HG03097 (cell line): ENCODE results near the gene KCNK3.

Source experiments
- ATAC-seq: cut with Tn5 transposase; IDR thresholded peaks from one replicate; pipeline ENCODE4 v1.9.1; 2021; ENCODE audit not compliant: unreplicated experiment, low FRiP score

The KCNK3 gene

GRCh38 chr2:26709323-26710110 is 17.0 kb downstream of the KCNK3 start:
- ATAC-seq = no peak

DNA sequence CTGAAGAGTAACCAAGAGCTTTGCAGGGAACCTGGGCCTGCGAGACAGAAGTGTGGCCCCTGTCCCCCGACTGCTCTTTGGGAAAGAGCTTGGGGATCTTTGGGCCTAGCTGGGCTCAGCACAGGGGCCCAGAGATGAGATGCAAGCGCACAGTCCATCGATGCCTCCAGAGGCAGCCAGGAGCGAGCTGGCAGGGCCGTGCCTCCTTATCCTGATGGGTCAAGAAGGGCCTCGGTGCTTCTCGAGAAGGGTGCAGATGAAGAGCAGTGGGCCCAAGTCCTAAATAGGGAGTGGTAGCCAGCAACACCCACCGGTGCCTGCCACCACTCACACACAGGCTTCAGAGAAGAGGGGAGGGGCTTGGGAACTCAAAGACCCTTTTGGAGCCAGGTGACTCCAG is 17.6 kb downstream of the KCNK3 start:
- no peak for ATAC-seq

DNA sequence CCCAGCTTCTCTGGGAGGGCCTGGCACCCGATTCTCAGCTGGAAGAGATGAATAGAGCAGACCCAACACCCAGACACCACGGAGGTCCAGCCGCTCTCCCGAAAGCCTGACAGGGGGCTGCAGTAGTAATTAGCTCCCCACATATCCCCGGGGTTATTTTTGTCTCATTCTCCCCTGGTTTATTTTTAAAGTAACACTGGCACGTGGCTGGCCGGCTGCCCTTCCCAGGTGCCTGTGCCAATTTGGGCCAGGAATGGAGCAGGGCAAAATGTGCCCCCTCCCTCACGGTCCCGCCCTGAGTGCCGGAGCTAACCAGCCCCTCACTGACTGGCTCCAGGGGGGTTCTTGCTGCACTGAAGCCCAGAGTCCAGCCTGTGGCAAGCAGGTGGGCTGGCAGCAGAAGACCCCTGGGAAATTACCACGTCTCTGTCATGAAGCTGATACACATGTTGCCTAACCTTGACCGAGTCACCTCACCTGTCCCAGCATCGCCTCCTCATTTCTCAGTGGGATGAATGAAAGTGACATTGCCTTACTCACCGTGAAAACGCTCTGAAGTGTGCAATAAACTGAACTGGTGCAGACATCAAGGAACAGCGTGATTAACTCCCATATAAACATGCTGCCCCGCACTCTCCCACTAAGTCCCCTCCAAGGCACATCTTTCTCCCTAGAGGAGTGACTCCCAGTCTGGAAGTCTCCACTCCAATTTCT is 18.4 kb downstream of the KCNK3 start:
- no peak for ATAC-seq

GRCh38 chr2:26711457-26712161 is 19.1 kb downstream of the KCNK3 start:
- no peak for ATAC-seq

DNA sequence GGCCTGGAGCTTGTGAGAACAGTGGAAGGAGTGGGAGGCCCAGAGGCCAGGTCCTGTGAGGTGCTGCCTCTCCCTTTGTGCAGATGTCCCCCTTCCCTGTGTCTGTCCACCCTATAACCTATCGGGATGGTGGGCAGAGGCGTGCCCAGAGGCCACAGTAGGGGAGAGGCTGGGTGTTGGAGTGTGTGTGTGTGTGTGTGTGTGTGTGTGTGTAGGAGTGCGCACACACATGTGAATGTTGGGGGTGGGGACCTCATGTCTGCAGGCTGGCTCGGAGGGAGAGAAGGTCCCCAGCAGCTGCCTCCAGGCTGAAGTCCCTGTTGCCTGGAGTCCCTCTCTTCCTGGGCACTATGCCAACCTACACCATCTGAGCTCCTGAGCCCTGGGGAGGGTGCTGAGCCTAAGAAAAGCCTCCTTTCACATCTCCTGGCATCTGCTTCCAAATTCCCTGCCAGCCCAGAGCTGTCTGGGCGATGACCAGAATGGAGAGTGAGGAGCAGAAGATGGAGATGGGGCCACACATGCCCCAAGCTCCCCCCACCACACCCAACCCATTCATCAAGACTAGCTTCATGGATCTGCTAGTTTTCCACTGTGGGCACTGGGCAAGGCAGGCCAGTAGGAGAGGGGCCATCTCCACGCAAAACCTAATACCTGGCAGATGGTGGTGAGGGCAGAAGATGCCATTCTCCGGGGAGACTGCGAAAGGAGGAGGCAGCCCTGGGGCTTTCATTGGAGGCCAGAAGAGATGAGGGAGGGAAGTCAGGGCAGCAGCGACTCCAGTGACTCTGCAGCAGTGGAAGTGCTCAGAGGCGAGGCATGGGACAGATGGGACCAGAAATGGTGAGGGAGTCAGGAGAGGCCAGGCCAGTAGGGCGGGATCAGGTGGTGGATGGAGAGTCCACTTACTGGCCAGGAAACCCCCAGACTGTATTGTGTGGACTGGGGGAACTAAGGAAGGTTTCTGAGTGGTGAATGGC is 20.3 kb downstream of the KCNK3 start:
- no peak for ATAC-seq

GRCh38 chr2:26715528-26716270 is 23.2 kb downstream of the KCNK3 start:
- no peak for ATAC-seq

DNA sequence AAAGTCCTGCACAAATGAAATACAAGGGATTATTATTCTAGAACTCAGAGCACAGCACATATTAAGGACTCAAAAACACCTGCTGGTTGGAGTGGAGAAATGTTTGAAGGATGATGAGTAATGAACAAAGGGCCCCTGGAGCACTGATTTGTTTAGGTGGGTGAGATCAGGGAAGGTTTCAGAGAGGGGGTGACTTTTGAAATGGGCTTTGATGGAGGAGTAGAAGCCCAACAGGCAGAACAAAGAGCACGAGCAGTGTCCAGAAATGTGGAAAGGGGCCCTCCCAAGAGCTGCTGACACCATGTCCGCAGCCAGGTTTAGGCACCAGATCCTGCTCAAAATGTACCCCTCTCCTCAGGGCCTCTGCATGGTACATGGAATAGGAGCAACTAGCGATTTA is 23.8 kb downstream of the KCNK3 start:
- ATAC-seq = no peak

DNA sequence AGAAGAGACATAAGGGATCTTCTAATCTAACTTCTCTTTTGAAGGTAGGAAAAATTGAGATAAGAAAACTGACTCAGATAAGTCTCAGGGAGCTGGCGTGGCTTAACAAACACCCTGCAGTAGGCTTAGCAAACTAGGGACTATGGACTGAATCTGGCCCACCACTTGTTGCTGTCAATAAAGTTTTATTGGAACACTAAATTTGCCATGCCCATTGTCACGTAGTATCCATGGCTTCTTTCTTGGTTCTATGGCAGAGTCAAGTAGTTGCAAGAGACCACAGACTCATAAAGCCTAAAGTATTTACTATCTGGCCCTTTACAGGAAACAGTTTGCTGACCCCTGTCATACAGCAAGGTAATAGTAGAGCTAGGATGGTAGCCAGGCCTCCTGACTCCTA is 24.2 kb downstream of the KCNK3 start:
- ATAC-seq = no peak

DNA sequence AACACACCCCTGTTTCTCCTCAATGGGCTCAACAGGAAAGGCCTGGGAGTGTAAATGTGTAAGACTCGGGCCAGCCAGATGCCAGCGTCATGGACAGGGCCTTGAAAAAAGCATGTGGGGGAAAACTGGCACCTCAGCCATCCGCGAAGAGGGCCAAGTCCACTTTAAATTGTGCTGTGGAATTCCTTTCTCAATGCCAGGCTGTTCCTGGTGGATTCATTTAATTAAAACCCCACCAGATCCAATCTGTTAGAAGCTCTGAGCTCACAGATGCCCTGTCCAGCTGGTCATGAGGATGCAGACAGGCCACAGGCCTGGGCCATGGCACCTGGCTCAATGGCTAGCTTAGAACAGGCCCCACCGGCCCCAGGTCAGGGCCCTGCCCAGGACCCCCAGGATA is 24.8 kb downstream of the KCNK3 start:
- ATAC-seq = no peak

GRCh38 chr2:26718949-26719686 is 26.6 kb downstream of the KCNK3 start:
- ATAC-seq = no peak

DNA sequence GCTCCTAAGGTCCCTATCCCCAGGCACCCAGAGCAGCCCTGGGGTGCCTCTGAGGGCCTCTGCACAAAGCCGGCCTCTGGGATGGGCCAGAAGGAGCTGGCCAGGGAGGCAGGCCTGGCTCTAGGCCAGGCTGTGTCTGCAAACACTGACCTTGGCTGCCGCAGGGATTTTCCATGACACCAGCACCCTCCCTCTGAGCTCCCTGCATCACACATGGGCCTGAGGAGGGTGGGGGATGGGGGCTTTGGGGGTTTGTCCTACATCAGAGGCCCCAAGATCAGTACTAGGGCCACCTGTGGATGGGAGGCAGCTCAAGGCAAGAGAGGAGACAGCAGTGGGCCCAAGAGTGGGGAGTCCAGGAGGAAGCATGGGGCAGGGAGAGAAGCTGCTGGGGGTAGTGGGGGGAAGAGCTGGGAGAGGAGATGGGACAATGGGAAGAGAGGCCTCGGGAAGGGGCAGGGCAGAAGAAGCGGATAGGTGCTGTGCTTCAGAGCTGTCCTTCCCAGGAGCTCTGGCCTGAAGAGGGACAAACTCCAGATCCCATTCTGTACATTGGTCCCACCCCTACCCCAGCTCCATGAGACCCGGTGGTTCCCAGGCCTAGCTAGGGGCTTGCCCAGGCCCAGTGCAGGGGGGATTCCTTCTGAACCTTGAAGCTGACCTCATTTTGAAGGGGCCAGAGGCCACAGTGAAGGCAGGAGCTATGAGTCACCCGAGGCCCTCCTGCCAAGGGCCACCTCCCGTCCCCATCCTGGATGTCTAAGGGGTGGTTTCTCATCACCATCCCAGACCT is 28.0 kb downstream of the KCNK3 start:
- no peak for ATAC-seq

- ATAC-seq = no peak
Observed at GRCh38 chr2:26721115-26722032, 28.9 kb downstream of the KCNK3 start.

- ATAC-seq = no peak
Observed at GRCh38 chr2:26722328-26722727, 29.8 kb downstream of the KCNK3 start.

- ATAC-seq = no peak
Observed at GRCh38 chr2:26722911-26723310, 30.4 kb downstream of the KCNK3 start.

DNA sequence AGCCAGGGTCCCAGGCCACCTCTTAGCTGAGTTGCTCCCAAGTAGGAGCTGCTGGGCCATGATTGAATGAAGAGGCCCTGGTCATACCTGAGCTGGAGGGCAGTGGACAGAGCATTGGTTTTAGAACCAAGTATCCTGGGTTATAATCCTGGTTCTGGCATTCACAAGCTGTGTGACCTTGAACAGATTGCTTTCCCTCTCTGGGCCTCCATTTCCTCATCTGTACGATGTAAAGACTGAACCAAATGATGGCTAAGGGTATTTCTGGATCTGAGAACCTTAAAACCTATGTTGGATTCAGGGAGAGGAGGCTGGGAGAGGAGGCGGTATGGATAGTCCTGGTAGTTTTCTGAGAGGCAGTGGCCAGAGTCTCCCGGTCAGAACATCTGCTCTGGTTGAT is 31.0 kb downstream of the KCNK3 start:
- no peak for ATAC-seq

- no peak for ATAC-seq
Observed at GRCh38 chr2:26723991-26724750, 31.6 kb downstream of the KCNK3 start.
